22Rv1 (cell line): ENCODE measurements around the gene DMBX1.

Experiments
- CTCF ChIP-seq: fragments of 450-650 bp; IDR thresholded peaks from 2 replicates; pipeline ENCODE4 v1.5.1; 2017; ENCODE audit warnings: mild to moderate bottlenecking
- ZFX ChIP-seq: fragments of 450-650 bp; IDR thresholded peaks from 2 replicates; pipeline ENCODE4 v1.6.1; 2017; ENCODE audit warnings: antibody characterized with exemption, borderline replicate concordance

- no peak for TF ChIP-seq CTCF
- TF ChIP-seq ZFX = no peak
Observed at GRCh38 chr1:46491443-46492268, 2.0 kb downstream of the DMBX1 start.
